NT2/D1 (cell line): ENCODE data around the gene JPT1.

Source experiments
- DNase-seq: peaks from one replicate; pipeline ENCODE4 v3.0.0-alpha.2; 2011; ENCODE audit warnings: low read depth, low spot score
- H3K27me3 ChIP-seq: 2 replicates; pipeline ENCODE4 v1.6.0; 2011; ENCODE audit warnings: mild to moderate bottlenecking; ENCODE audit not compliant: insufficient read length, insufficient read depth
- H3K36me3 ChIP-seq: 2 replicates; pipeline ENCODE4 v1.6.1; 2011; ENCODE audit warnings: mild to moderate bottlenecking, low read length, mixed read lengths; ENCODE audit not compliant: insufficient read depth, insufficient read length
- H3K4me1 ChIP-seq: 2 replicates; pipeline ENCODE4 v1.5.1; 2011; ENCODE audit not compliant: insufficient read depth, insufficient read length
- H3K4me3 ChIP-seq: 2 replicates; pipeline ENCODE4 v1.5.1; 2011; ENCODE audit warnings: low read depth; ENCODE audit not compliant: insufficient read length
- H3K9ac ChIP-seq: 2 replicates; pipeline ENCODE4 v1.6.0; 2011; ENCODE audit warnings: low read depth; ENCODE audit not compliant: insufficient read length
- H3K9me3 ChIP-seq: 2 replicates; pipeline ENCODE4 v1.5.1; 2011; ENCODE audit warnings: mild to moderate bottlenecking, low read length; ENCODE audit not compliant: insufficient read depth
- SUZ12 ChIP-seq: IDR thresholded peaks from 2 replicates; pipeline ENCODE4 v1.6.1; 2011; ENCODE audit not compliant: insufficient read length, insufficient read depth; ENCODE audit errors: extremely low read depth
- YY1 ChIP-seq: IDR thresholded peaks from 2 replicates; pipeline ENCODE4 v1.6.1; 2011; ENCODE audit not compliant: insufficient read length, insufficient read depth
- ZNF274 ChIP-seq: IDR thresholded peaks from 2 replicates; pipeline ENCODE4 v1.6.1; 2011; ENCODE audit warnings: mild to moderate bottlenecking, low read depth, low read length

The JPT1 gene

GRCh38 chr17:75108193-75108592, 46.1 kb downstream of the JPT1 start:
- H3K4me3 ChIP-seq: no peak overlapping the region
- peaks cover 36% of the 10 kb centered on the region for H3K36me3 ChIP-seq
- no peak for TF ChIP-seq YY1
- TF ChIP-seq ZNF274: no peak
- no peak for TF ChIP-seq SUZ12
- H3K9me3 ChIP-seq: no peaks in the 10 kb centered on the region
- no peaks in the 10 kb centered on the region for H3K27me3 ChIP-seq
- H3K4me1 ChIP-seq: peaks cover 5% of the 10 kb centered on the region
- no peak for DNase-seq
- H3K9ac ChIP-seq: no peak overlapping the region

- DNase-seq: no peak
- Histone ChIP-seq H3K9ac (no peak overlapping the region), H3K36me3 (peaks cover 46% of the 10 kb centered on the region), H3K9me3 (no peaks in the 10 kb centered on the region), H3K4me3 (no peak overlapping the region), H3K27me3 (no peaks in the 10 kb centered on the region), H3K4me1 (peaks cover 14% of the 10 kb centered on the region)
- TF ChIP-seq YY1 (no peak), SUZ12 (no peak), ZNF274 (no peak)
Observed at GRCh38 chr17:75105126-75106080, 48.9 kb downstream of the JPT1 start.

GRCh38 chr17:75103601-75104554, 50.4 kb downstream of the JPT1 start:
- no peak for TF ChIP-seq SUZ12
- no peak for TF ChIP-seq YY1
- no peak for TF ChIP-seq ZNF274
- no peak for DNase-seq
- Histone ChIP-seq H3K36me3 (peaks cover 61% of the 10 kb centered on the region), H3K4me1 (peaks cover 15% of the 10 kb centered on the region), H3K9me3 (no peaks in the 10 kb centered on the region), H3K9ac (no peak overlapping the region), H3K27me3 (no peaks in the 10 kb centered on the region), H3K4me3 (no peak overlapping the region)

- H3K4me1 ChIP-seq: peaks cover 16% of the 10 kb centered on the region
- no peak overlapping the region for H3K9ac ChIP-seq
- DNase-seq: no peak
- no peaks in the 10 kb centered on the region for H3K9me3 ChIP-seq
- no peaks in the 10 kb centered on the region for H3K27me3 ChIP-seq
- TF ChIP-seq SUZ12 (no peak), ZNF274 (no peak), YY1 (no peak)
- H3K4me3 ChIP-seq: no peak overlapping the region
- H3K36me3 ChIP-seq: peaks cover 75% of the 10 kb centered on the region
Observed at GRCh38 chr17:75102385-75102821, 51.9 kb downstream of the JPT1 start.

GRCh38 chr17:75099881-75100595, 54.3 kb downstream of the JPT1 start:
- H3K36me3 ChIP-seq: peaks cover 66% of the 10 kb centered on the region
- no peaks in the 10 kb centered on the region for H3K27me3 ChIP-seq
- DNase-seq: no peak
- H3K9ac ChIP-seq: no peak overlapping the region
- no peak overlapping the region for H3K4me3 ChIP-seq
- peaks cover 20% of the 10 kb centered on the region for H3K4me1 ChIP-seq
- no peaks in the 10 kb centered on the region for H3K9me3 ChIP-seq
- TF ChIP-seq YY1: no peak
- no peak for TF ChIP-seq SUZ12
- no peak for TF ChIP-seq ZNF274

- no peak for TF ChIP-seq YY1
- no peak for TF ChIP-seq SUZ12
- no peak for TF ChIP-seq ZNF274
- Histone ChIP-seq H3K4me3 (no peak overlapping the region), H3K9ac (no peak overlapping the region), H3K36me3 (peaks cover 63% of the 10 kb centered on the region), H3K4me1 (peaks cover 28% of the 10 kb centered on the region), H3K27me3 (no peaks in the 10 kb centered on the region), H3K9me3 (no peaks in the 10 kb centered on the region)
- no peak for DNase-seq
Observed at GRCh38 chr17:75098861-75099260, 55.5 kb downstream of the JPT1 start.
